Measurements from ENCODE around the gene SIL1. TPM values are rescaled to one million over a fixed set of nuclear protein-coding genes. Genes with fewer than 3 reads are reported as not detected.

SIL1 gene
- total RNA-seq, 1 donor from 2014 or later, result 32.3 TPM

DNA sequence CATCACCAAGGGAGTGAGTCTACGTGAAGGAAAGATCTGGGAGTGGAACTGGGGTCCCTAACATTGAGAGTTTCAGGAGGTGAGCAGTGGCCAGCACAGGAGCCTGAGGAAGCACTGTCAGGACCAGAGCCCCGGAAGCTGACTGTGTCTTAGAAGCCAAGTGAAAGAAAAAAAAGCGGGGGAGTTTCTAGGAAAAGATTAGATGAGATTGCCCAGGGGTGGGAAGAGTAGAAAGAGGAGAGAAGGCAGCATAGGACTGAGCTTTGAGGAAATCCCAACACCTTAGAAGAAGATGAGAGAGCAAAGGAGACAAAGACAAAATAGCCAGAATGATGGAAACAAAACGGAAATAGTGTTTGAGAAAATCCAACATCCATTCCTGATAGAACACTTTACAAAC lies 286.1 kb downstream of the SIL1 start:
- no peak overlapping the region for H3K4me3 ChIP-seq (ENCODE audit: low read depth, low read length)
- no peak for DNase-seq (ENCODE audit: low read depth)
- TF ChIP-seq, protein P1, sequence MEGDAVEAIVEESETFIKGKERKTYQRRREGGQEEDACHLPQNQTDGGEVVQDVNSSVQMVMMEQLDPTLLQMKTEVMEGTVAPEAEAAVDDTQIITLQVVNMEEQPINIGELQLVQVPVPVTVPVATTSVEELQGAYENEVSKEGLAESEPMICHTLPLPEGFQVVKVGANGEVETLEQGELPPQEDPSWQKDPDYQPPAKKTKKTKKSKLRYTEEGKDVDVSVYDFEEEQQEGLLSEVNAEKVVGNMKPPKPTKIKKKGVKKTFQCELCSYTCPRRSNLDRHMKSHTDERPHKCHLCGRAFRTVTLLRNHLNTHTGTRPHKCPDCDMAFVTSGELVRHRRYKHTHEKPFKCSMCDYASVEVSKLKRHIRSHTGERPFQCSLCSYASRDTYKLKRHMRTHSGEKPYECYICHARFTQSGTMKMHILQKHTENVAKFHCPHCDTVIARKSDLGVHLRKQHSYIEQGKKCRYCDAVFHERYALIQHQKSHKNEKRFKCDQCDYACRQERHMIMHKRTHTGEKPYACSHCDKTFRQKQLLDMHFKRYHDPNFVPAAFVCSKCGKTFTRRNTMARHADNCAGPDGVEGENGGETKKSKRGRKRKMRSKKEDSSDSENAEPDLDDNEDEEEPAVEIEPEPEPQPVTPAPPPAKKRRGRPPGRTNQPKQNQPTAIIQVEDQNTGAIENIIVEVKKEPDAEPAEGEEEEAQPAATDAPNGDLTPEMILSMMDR (conservative IDR thresholded peaks at IDR 0.05; ENCODE audit: low read depth, low read length), result no peak

DNA sequence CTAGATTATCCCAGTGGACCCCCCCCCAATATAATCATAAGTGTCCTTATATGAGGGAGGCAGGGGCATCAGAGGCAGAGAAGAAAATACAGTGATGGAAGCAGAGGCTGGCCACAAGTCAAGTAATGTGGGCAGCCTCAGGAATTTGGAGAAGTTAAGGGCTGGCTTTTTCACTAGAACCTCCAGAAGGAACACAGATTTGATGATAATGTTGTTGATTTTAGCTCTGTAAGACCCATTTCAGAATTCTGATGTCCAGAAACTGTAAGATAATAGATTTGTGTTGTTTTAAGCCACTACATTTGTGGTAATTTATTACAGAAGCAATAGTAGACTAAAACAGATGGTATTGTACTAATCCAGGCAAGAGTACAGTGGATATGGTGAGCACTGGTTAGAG lies 286.7 kb downstream of the SIL1 start:
- no peak overlapping the region for H3K4me3 ChIP-seq (ENCODE audit: low read depth, low read length)
- DNase-seq (ENCODE audit: low read depth), result no peak
- TF ChIP-seq, protein P1 (conservative IDR thresholded peaks at IDR 0.05; ENCODE audit: low read depth, low read length), result no peak

DNA sequence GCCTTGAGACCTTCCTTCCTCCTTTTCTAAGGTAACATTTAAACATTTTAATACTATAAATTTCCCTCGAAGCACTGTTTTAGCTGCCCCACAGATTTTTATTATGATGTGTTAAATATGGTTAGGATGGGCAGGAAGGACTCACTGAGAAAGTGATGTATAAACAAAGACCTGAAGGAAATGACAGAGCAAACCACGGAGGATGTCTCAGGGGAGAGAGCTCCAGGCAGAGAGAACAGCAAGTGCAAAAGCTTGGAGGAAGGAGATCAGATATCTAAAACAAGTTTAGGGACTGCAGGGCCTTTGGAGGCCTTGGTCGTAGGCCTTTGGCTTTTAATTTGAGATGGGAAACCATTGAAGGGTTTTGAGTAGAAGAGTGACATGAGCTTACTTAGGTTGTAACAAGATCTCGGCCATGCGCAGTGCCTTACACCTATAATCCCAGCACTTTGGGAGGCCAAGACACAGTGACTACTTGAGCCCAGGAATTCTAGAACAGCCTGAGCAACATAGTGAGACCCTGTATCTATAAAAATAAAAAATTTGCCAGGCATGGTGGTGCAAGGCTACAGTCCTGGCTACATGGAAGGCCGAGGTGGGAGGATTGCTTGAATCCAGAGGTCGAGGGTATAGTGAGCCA lies 287.5 kb downstream of the SIL1 start:
- no peak overlapping the region for H3K4me3 ChIP-seq (ENCODE audit: low read depth, low read length)
- TF ChIP-seq, protein P1 (conservative IDR thresholded peaks at IDR 0.05; ENCODE audit: low read depth, low read length), result no peak
- DNase-seq (ENCODE audit: low read depth), result no peak

DNA sequence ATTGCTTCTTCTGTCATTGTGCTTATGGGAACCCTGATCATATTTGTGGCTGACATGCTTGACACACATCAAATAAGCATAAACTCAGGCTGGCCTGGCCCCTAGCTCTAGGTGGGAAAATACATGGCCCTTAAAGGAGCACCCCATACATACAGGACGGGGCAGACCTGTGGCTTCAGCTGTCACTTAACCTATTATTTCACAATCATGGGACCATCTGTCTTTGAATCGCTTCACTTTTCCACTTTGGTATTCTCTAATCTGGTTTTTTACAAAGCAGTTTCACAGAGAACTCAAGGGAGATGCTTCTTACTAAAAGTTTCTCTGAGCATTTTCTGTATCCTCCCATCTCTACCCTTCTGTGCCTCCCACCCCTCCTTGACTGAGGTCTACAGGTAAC lies 288.4 kb downstream of the SIL1 start:
- no peak overlapping the region for H3K4me3 ChIP-seq (ENCODE audit: low read depth, low read length)
- DNase-seq (ENCODE audit: low read depth), result no peak
- TF ChIP-seq, protein P1 (conservative IDR thresholded peaks at IDR 0.05; ENCODE audit: low read depth, low read length), result no peak

DNA sequence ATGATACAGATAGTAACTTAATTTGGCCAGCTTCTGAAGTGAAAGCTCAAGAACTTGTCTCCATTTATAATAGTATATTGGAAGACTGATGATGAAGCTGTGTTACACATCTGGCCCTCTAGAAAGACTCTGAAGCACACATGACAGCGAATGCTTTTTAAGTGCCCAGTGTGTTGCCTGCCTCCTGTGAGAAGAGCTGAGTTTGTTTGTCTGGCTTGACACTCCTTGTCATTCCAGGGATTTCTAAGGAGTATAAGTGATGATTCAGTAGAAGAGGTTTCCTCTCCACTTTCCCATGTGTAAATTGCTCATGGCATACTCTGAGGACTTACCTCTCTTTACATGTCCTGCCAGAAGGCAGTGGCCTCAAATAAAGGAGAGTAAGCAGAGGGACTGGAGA lies 292.6 kb downstream of the SIL1 start:
- DNase-seq (ENCODE audit: low read depth), result peak; percentile 65
- TF ChIP-seq, protein P1 (conservative IDR thresholded peaks at IDR 0.05; ENCODE audit: low read depth, low read length), result no peak

DNA sequence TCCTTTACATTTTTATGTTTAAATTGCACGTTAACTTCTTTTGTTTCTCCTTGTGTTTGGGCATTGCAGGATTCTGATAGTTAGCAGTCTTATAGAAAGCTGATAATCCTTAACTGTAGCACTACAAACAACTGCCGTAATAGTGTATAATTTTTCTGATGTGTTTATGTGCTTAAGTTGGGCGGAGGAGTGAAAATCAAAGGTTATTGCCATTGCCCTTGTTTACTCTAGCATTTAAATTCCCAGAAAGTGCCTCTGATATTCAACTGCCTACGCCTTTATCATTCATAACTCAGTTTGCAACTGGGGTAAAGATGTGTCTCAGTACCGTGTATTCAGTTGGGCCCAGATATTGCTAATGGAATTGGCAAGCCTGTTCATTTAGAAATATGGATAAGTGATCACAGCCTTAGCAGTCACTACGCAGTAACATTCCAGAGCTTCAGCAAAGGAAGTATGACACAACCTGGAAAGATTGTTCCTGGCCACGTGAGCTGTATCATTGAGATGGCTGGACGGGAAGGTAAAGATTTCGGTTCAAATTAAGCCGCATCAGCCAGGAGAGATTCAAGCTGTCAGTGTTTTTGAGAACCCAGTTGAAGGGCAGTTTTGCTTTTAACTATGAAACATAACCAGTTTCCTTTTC lies 294.9 kb downstream of the SIL1 start:
- DNase-seq (ENCODE audit: low read depth), result no peak
- TF ChIP-seq, protein P1 (conservative IDR thresholded peaks at IDR 0.05; ENCODE audit: low read depth, low read length), result no peak
- H3K4me3 ChIP-seq (ENCODE audit: low read depth, low read length), result no peak overlapping the region

More for the DNA sequence above, 292.6 kb downstream of the SIL1 start:
- H3K4me3 ChIP-seq (ENCODE audit: low read depth, low read length), result no peak overlapping the region

DNA sequence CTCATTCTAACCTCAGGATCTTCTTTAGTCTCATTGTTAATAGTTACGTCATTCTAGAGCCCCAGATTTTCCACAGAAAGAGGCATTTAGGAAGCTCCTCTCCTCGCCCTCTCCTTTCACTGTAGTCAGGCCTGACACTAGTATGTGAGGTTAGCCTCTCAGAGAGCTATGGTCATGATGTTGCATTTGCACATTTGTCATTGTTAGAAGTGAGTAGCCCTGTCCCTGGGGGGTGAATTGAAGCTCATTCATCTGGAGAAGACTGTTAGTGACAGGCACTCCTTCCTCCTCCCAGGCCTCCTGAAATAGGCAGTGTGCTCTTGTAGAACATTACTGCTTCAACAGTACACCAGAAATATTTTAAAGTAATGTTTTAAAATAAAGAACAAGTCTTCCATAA lies 296.5 kb downstream of the SIL1 start:
- no peak overlapping the region for H3K4me3 ChIP-seq (ENCODE audit: low read depth, low read length)
- TF ChIP-seq, protein P1 (conservative IDR thresholded peaks at IDR 0.05; ENCODE audit: low read depth, low read length), result no peak
- DNase-seq (ENCODE audit: low read depth), result no peak

Data from epithelial cell of proximal tubule (primary cell).